SJCRH30 (cell line): Measurements from ENCODE around the gene HOXA9. TPM values are rescaled to one million over a fixed set of nuclear protein-coding genes. Genes with fewer than 3 reads are reported as not detected.
A peak's percentile ranks its signal among the peaks of the same experiment; 100 is the strongest.

Experiments
- DNase-seq, 2 experiments: peaks; one replicate each; pipeline ENCODE4 v3.0.0-alpha.2; 2015 to 2020
- H3K27ac ChIP-seq: fragments of 250-450 bp; sonication (Bioruptor Pico); 2 replicates; pipeline ENCODE4 v1.5.1; 2020; ENCODE audit warnings: mild to moderate bottlenecking, moderate library complexity
- H3K27me3 ChIP-seq: fragments of 250-450 bp; sonication (Bioruptor Pico); 2 replicates; pipeline ENCODE4 v1.5.1; 2020; ENCODE audit warnings: mild to moderate bottlenecking, moderate library complexity
- H3K36me3 ChIP-seq: fragments of 250-450 bp; sonication (Bioruptor Pico); 2 replicates; pipeline ENCODE4 v1.5.1; 2020; ENCODE audit warnings: mild to moderate bottlenecking, moderate library complexity
- H3K4me1 ChIP-seq: fragments of 250-450 bp; sonication (Bioruptor Pico); 2 replicates; pipeline ENCODE4 v1.5.1; 2020; ENCODE audit warnings: mild to moderate bottlenecking, moderate library complexity
- H3K4me3 ChIP-seq: fragments of 250-450 bp; sonication (Bioruptor Pico); 2 replicates; pipeline ENCODE4 v1.5.1; 2020; ENCODE audit warnings: mild to moderate bottlenecking, moderate library complexity
- H3K9me3 ChIP-seq: fragments of 250-450 bp; sonication (Bioruptor Pico); replicated peaks from 2 replicates; pipeline ENCODE4 v1.5.1; 2020; ENCODE audit warnings: mild to moderate bottlenecking, moderate library complexity
- total RNA-seq: library from RNA; depleted of rRNA; stranded (reverse); fragments of >200 nt; shearing (Covaris generic); gene quantifications from 2 replicates; pipeline ENCODE4 v1.2.3, GENCODE V29; 2014

The HOXA9 gene
- total RNA-seq, 1 experiment from 2014 or later = 0.30 TPM

DNA sequence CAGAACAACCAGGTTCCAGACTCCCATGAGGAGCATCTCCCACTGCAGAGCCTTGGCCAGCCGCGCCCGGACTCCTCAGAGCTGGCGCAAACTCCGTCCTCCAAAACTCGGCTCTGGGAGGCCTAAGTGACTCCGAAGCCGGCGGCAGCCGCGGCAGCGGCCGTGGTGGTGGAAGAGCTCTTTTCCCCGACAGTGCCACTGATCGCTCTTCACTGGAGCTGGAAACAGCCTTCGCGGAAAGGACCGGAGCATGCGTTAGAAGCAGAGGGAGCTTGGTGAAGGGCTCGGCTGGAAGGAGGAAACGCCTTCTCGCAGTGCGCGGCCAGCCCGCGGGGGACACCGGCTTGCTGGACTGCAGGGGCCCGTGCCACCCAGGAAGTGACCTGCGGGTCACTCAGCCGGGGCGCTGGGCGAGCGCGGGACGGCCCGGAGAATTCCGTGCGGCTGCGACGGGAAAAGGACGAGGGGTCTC, 39.5 kb upstream of the HOXA9 start:
- no peak for DNase-seq
- no peak overlapping the region for H3K4me3 ChIP-seq
- H3K27me3 ChIP-seq = no peaks in the 10 kb centered on the region; the same call in 1 of the 2 replicates

DNA sequence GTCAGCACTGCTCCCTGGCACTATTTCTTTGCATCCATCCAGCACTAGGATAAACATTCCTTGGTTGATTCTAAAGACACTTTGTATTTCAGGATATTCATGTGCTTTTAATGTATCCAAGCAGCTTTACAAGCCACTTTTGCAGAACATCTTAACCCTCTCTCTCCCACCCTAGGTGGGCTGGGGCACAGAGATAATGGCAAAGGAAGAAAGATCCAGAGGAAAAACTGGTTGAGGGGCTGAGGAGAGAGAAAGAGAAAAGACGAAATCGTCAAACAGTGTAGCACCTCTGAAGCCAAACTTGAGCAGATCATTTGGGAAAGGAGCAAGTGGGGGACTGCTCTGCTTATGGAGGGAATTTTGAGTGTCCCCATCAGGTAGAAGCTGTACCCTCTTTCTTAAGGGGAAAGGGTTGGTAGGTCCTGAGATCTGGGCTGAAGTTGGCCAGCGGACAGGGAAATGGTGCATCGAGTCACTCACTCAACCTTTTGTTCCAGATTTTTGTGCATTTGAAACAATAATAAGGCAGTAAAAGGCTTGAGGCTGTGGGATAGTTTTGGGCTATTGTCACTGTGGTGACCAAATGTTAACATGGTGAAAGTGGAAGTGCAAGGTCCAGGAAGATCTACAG, 38.7 kb upstream of the HOXA9 start:
- no peaks in the 10 kb centered on the region; the same call in 1 of the 2 replicates for H3K27me3 ChIP-seq
- no peaks in the 10 kb centered on the region for H3K36me3 ChIP-seq
- no peaks in the 10 kb centered on the region for H3K9me3 ChIP-seq
- no peak for DNase-seq
- no peaks in the 10 kb centered on the region; the same call in 1 of the 2 replicates for H3K4me1 ChIP-seq
- no peak overlapping the region for H3K27ac ChIP-seq
- no peak overlapping the region for H3K4me3 ChIP-seq

More for the DNA sequence above, 39.5 kb upstream of the HOXA9 start:
- no peaks in the 10 kb centered on the region; the same call in 1 of the 2 replicates for H3K4me1 ChIP-seq
- H3K9me3 ChIP-seq = no peaks in the 10 kb centered on the region
- H3K36me3 ChIP-seq = no peaks in the 10 kb centered on the region
- no peak overlapping the region for H3K27ac ChIP-seq

DNA sequence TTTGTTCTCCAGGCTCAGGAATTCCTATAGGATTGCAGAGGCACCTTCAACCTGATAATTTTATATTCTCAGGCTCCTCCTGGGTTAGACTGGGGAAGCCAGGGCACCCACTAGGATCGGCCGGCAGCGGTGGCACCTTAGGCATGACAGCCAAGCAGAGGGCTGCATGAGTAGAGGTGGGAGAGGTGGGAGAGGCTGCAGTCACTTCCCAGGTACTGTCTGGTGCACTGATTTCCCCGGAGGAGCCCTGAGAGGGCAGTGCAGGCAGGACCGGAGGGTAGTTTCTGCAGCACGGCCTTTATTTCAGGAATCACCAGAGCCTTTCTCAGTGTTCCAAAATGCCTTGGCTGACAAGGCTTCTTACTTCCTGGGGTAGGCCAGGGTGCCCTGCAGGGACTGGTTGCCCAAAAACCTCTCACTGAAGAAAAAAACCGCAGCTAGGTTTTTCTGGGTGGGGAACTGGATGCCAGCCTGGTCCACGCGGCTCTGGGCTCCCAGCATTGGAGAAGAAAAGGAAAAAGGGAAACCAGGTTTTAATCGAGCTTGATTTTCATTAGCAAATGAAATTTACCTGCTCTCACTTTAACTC, 38.1 kb upstream of the HOXA9 start:
- Histone ChIP-seq H3K4me1 (no peaks in the 10 kb centered on the region; the same call in 1 of the 2 replicates), H3K4me3 (no peak overlapping the region), H3K36me3 (no peaks in the 10 kb centered on the region), H3K27me3 (no peaks in the 10 kb centered on the region; the same call in 1 of the 2 replicates), H3K27ac (no peak overlapping the region), H3K9me3 (no peaks in the 10 kb centered on the region)
- DNase-seq = no peak

DNA sequence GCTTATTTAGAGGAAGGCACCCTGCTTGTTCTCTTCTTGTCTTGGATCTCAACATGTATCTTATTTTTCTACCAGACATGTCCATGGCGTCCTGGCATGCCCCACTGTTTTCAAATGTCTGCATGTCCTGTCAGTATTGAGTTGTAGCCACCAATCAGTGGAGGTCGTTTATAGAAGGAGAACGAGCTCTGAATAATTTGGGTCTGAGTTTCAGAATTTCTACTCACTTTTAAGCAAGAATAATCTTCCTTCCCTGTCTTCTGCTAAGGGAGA, 37.5 kb upstream of the HOXA9 start:
- Histone ChIP-seq H3K4me3 (no peak overlapping the region), H3K36me3 (no peaks in the 10 kb centered on the region), H3K9me3 (no peaks in the 10 kb centered on the region), H3K27ac (no peak overlapping the region), H3K4me1 (no peaks in the 10 kb centered on the region; the same call in 1 of the 2 replicates), H3K27me3 (no peaks in the 10 kb centered on the region; the same call in 1 of the 2 replicates)
- no peak for DNase-seq

DNA sequence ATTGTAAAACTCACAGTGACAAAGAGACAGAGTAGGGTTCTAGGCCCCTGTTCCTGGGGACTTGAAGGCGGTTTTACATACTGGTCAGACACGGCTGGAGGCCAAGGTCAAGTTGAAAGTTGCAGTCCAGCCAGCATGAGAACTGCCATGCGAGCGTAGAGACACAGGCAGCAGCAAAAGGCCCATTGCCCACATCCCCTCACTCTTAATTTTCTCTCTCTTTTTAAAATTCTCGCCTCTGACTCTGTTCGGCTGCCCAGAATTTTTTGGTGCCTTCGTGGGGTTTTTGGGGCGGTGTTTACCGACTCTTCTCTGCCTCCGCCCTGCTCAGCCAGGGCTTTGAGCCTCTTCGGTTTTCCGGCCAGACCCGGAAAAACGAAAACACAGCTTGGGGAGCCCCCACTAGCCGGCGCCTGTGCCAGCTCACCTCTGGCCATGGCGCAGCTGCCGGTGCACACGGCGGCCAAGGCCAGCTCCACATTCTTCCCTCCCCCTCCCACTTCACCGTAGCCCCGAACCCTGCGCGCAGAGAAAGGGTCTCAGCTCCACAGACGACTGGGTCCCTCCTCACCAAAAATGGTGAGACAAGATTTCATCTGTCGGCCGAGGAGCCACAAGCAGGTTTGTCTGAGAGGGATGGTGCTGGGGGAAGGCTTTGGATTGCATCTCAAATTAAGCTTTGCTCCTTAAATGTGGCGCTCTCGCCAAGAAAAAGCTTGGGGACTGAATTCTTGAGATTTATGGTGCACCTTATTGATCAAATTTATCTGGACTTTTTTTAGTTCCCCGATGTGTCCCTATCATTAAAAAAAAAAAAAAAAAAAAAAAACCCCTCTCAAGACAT, 36.9 kb upstream of the HOXA9 start:
- no peak for DNase-seq
- no peak overlapping the region for H3K4me3 ChIP-seq
- no peaks in the 10 kb centered on the region; the same call in 1 of the 2 replicates for H3K4me1 ChIP-seq
- no peaks in the 10 kb centered on the region for H3K36me3 ChIP-seq
- H3K27ac ChIP-seq = no peak overlapping the region
- no peaks in the 10 kb centered on the region for H3K9me3 ChIP-seq
- H3K27me3 ChIP-seq = no peaks in the 10 kb centered on the region

DNA sequence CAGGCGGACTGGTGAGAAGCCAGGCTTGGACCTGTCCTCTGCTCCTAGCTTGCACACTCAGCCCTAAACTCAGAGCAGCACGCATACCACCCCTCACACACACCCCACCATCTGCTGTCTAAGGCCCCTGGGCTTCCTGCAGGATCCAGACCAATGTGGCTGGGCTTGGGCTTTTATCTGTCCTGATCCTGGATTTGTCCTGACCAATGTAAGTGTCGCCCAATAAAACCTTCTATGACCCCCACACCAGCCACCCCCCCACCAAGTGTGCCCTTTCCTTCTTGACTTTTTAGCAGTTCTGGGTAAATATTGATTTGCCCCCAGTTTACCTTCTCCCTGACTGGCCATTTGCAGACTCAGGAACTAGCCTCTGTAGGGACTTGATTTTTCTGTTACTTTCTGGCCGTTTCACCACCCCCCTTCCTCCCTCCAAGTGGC, 36.3 kb upstream of the HOXA9 start:
- Histone ChIP-seq H3K4me3 (no peak overlapping the region; the same call in 1 of the 2 replicates), H3K36me3 (no peaks in the 10 kb centered on the region), H3K4me1 (no peaks in the 10 kb centered on the region; the same call in 1 of the 2 replicates), H3K27me3 (no peaks in the 10 kb centered on the region), H3K27ac (no peak overlapping the region), H3K9me3 (no peaks in the 10 kb centered on the region)
- DNase-seq = no peak

DNA sequence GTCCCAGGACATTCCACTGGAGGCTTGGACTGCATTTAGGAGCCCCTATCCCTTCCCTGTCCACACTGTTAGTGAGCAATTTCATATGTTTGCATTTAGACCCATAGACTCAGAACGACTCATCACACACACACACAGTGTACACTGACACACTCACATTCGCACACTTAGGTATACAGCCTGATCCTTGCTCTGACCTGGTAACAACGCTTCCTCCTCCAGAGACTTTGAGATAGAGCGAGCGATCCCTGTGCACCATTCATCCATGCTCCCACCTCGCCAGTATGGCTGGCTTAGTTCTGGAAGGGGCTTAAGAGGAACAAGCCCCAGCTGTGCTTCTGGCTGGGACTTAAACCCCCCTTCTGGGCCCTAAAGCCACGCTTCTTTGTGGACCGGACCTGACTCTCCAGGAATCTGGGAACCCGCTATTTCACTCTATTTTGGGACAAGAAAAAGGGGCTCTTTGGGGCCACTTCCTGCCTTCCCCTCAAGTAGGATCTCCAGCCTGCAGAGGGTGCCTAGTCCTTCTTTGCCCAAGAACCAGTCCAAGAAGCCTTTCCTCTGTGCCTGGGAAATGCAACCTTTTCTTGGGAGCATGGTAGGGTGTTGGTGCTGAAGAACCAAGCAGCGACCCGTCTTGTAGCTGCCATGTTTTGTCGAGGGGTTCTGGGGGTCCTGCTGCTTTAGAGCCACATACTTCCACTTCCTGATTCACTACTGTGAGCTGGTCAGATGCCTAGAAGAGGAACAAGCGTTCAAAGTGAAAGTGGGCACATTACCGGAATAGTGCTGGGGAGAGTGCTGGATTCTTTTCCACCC, 35.6 kb upstream of the HOXA9 start:
- no peaks in the 10 kb centered on the region for H3K9me3 ChIP-seq
- H3K4me1 ChIP-seq = no peaks in the 10 kb centered on the region; the same call in 1 of the 2 replicates
- DNase-seq = peak in 1 of 2 experiments; percentile 48
- no peaks in the 10 kb centered on the region for H3K36me3 ChIP-seq
- H3K27me3 ChIP-seq = no peaks in the 10 kb centered on the region
- H3K27ac ChIP-seq = no peak overlapping the region
- peak overlapping the region; percentile 87 for H3K4me3 ChIP-seq

DNA sequence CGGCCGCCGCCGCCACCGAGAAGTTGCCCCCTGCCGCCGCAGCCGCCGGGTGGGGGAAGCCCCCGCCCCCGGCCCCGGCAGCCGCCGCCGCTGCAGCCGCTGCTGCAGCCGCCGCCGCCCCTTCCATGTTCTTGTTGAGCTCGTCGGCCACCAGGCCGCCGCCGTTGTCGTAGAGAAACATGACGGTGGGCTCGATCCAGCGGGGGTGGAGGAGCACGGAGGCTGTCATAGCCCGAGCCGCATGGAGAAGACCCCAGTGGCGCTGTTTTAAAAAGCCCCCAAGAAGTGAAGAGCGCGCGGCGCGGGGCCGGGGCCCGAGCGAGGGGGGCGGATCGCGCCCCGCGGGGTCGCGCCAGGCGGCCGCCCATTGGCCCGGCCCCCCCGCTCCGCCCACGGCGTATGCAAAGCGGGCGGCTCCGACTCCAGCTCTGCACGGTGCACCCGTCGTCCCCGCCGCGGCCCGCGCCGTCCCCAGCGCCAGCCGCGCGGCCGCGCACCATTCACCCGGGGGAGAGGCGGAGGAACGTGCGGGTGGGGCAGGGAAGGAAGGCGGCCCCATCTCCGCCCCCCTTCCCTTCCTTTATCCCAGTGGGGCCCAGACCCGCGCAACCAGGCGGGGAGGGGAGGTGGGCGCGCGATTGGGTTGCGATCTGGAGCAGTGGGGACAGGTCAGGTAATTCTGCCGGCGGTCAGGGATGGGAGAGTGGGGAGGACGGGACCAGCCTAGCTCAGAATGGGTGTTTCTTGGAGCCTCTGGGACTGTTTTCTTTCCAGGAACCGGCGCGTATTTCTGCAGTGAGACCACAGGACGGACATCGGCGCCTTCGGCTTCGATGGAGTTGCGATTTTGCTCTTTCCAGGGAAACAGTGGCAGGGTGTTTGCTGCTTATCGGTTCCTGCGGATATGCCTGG, 34.8 kb upstream of the HOXA9 start, which contains the start of gene HOXA13:
TSS of gene HOXA13 (minus strand) at position 243 of the 912 bp plus-strand sequence. CDS start at position 229, 14 bp downstream.
- no peaks in the 10 kb centered on the region for H3K27me3 ChIP-seq
- peak within 1 kb of the TSS; percentile 87 for H3K4me3 ChIP-seq
- H3K27ac ChIP-seq = no peak within 1 kb of the TSS
- DNase-seq = peak; percentile 81 to 87
- H3K9me3 ChIP-seq = no peaks in the 10 kb centered on the region
- H3K4me1 ChIP-seq = no peaks in the 10 kb centered on the region; the same call in 1 of the 2 replicates
- no peaks in the 10 kb centered on the region for H3K36me3 ChIP-seq

DNA sequence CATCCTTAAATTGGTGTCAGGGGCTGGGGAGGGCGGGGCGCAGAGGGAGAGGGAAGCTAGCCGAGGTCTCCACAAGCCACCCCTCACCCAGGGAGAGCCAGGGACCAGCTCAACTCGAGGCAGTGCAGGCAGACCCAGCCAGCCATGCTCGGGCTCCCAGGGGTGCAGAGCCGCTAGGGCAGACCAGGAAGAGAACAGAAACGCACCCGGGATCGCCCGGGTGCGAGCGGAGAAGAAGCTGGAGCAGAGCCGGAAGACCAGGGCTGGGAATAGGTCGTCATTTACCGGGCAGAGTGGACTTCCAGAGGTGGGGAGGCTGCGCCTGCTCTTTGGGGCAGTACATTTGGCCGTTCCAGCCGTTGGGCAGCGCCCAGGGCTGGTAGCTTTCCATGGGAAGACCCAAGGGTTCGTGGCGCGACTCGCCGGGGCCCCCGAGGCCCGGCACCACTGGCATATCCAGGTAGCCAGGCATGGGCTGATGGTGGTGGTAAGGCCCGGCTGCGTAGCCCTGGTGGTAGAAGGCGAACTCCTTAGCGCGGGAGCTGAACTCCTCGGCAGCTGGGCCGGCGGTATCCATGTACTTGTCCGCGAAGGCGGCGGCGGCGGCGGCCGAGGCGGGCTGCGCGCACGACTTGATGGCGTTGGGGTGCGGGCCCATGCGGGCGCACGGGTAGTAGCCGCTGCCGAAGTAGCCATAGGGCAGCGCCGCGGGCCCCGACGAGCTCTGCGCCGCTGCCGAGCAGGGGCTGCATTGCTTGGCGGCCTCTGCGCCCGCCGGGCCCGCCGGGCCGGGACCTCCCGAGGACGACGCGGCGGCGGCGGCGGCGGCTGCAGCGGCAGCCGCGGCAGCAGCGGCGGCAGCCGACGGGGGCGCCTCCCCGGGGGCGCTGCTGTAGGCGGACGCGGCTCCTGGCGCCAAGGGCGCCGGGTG, 33.8 kb upstream of the HOXA9 start:
- no peaks in the 10 kb centered on the region for H3K27me3 ChIP-seq
- no peak overlapping the region for H3K27ac ChIP-seq
- peak; percentile 50 to 52 for DNase-seq
- no peaks in the 10 kb centered on the region for H3K36me3 ChIP-seq
- H3K4me1 ChIP-seq = no peaks in the 10 kb centered on the region; the same call in 1 of the 2 replicates
- H3K4me3 ChIP-seq = peak overlapping the region; percentile 87
- no peaks in the 10 kb centered on the region for H3K9me3 ChIP-seq

DNA sequence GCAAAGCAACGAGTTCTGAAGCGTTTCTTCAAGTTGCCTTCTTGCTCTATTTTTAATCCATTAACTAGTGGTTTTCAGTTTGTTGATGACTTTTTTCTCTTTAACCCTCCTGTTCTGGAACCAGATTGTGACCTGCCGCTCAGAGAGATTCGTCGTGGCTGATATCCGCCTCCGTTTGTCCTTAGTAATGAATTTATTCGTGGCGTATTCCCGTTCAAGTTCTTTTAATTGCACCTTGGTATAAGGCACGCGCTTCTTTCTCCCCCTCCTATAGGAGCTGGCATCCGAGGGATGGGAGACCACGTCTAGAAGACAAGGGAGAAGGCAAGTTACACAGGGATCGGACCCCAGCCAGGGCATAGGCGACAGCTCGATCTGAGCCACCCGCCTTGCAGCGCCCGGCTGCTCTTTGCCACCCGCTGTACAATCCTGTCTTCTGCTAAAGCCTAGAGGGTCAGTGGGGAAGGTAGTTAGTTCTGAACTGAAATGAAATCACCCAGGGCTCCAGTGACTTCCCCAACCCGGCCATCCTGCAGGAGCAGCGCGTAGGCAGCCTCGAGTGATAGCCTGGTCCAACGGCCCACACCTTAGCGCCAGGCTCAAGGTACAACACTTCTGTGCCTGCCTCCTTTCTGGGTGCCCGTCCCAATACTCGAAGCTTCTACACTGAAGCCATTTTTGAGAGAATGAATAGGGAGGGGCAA, 33.0 kb upstream of the HOXA9 start:
- H3K27ac ChIP-seq = no peak overlapping the region
- H3K9me3 ChIP-seq = no peaks in the 10 kb centered on the region
- H3K4me1 ChIP-seq = no peaks in the 10 kb centered on the region; the same call in 1 of the 2 replicates
- no peaks in the 10 kb centered on the region for H3K36me3 ChIP-seq
- H3K4me3 ChIP-seq = peak overlapping the region; percentile 87
- no peaks in the 10 kb centered on the region for H3K27me3 ChIP-seq
- DNase-seq = no peak

DNA sequence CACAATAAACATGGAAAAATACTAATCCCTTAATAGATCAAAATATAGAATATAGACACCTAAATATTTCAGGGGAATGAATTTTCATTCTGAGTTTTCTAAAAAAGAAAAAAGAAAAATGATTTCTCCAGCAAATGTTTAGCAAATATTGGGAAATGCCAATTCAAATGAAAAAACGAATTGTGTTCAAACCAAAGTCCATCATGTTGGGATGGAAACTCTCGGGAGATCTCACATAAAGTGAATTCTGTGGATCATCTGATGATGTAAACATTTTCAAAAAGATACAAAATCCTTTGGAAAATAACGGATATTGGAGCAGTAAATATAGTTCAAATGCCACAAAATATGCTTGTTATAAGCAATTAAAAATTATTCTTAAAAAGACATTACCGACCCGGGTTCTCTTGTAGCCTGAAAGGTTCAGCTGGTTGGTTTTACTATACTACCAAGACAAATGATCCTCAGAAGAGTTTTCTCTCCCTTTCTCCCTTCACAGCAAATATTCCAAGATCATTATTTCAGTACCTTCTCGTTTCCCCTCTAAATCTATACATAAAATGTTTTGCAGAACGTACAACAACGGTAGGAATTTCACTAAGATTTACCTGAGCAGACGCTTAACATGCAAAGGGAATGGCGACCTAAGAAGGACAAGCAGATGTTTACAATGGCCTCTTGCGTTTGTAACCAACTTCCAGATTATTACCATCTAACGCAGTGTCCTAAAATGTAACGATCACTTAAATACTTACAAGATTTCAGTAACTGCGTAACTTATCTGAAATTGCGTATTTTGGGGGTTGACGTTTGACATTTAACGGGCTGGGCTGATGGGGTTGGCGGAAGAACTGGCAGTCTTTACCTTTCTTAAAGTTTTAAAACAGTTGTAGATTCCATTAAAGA, 32.1 kb upstream of the HOXA9 start:
- no peaks in the 10 kb centered on the region; the same call in 1 of the 2 replicates for H3K4me1 ChIP-seq
- no peak overlapping the region for H3K4me3 ChIP-seq
- no peaks in the 10 kb centered on the region for H3K36me3 ChIP-seq
- H3K27me3 ChIP-seq = no peaks in the 10 kb centered on the region
- H3K9me3 ChIP-seq = no peaks in the 10 kb centered on the region
- no peak overlapping the region for H3K27ac ChIP-seq
- no peak for DNase-seq
